NCI-H69 (cell line): ENCODE measurements around the gene PPP1R13B.

Experiments
- DNase-seq: peaks from one replicate; lab custom pipeline; 2025; lab: John Stamatoyannopoulos, UW

The PPP1R13B gene

DNA sequence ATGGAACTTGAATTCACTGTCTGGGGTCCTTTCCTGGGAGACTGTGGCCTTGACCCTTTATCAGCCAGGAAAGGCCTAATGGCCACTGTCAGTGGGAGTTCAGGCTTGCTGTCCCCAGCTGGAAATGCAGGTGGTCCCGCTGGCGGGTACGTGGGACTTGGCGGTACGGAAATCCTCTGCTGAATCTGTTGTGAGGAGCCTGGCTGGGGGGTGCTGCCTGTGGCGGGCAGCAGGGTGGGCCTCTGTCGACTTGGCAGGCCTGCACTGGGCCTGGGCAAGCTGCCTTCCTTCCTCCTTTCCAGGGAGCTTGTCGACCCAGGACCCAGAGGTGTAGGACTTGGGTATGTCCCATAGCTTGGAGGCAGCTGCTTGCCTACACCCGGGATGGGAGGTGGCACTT lies 105.5 kb downstream of the PPP1R13B start:
- DNase-seq = no peak

DNA sequence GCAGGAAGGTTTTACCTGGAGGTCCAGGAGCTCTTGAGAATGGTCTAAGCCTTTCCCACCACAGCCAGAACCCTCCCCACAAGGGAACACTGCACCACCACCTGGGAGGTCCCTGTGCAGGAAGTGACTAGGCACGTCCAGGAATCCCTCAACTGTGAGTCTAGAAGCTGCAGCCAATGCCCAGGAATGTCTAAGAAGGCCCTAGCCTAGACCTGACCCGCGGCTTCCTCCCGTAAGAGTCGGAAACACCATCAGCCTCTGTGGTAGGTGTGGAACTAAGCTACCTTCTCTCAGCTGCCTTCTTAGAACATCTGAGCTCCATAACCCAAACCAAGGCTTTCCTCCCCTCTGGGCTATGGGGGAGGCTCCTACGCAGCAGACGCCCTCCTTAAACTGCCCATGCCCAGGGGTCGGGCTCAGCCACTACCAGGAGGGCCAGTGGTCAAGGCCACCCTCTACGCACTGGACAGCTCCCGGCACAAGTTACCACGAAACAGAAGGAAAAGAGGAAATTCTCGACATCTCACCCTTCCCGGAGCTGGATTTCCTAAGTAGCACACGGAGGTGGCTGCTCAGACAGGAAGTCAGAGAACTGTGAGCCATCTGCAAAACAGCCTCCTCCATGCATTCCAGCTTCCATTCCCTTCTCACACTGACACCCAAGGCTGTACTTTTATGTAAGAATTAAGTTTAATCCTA lies 106.2 kb downstream of the PPP1R13B start:
- DNase-seq = no peak

DNA sequence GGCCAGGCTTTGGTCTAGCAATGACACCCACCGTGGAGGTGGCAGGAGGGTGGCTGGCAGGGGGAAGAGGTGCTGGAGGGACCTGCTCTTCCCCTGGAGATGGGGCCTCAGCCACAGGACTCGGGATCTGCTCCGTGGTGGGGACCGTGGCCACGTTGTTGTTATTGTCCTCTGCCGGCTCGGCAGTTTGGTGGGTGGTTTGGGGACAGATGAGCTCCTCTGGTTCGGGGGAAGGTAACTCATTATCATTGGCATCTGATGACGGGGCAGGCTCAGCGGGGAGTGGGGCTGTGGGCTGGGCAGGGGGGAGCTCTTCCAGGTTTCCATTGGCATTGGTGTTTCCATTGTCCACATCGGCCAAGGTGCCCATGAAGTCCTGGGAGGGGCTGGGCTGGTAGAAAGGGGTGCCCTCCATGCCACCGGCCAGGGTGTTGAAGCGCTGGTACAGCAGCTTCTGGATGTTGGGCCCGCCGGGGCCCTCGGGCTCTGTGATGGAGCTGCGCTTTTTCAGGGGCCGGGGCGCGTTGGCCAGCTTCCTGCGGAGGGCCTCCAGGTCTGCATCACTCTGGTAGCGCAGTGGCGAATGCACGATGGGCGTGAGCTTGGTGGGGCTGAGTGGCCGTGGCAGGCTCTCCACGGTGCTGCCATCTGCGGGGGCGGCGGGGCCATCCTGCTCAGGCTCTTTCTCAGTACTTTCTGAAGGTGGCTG lies 107.4 kb downstream of the PPP1R13B start:
- DNase-seq = no peak

DNA sequence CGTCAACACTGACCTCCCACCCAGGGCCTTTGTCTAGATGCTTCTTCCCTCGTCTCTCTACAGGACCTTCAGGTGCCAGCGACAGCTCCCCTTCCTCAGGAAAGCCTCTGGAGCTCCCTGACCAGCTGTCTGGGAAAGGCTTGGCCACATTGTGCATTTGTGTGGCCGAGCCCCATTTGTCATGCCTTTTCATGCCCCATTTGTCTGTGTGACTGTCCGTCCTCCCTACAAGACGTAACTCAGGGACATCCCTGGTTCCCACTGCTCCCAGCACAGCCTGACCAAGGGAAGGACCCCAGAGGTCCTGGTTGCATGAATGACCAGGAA lies 107.9 kb downstream of the PPP1R13B start:
- DNase-seq = no peak

DNA sequence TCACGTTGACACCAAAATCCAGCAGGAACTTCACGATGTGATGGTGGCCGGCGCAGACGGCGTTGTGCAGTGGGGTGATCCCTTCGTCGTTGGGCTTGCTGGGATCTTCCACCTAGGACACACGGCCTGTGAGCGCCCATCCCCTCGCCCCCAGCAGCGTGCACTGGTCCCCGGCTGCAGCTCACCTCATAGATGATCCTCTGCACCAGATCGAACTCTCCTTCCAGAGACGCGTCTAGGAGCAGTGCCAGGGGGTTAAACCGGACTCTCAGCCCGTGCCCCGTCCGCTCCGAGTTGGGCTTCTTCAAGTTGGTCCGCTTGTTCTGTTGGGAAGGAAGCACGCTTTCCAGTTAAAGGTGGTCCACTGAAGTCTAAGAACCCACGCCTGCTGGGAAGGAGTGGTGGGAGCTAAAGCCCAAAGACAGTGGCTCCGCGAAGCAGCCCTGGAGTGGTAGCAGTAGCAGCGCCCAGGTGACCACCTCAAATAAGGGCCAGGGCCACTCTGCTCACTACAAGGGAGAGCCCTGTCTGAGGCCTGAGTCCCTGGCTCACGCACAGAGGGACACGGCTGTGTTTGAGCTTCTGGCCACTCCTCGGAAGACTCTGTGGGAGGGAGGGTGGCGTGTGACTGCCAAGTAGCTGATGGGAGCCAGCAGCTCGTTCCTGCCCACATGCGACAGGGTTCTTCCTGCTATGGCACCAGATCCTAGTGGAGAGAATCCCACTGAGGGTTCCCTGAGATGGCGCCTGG lies 108.5 kb downstream of the PPP1R13B start:
- no peak for DNase-seq

DNA sequence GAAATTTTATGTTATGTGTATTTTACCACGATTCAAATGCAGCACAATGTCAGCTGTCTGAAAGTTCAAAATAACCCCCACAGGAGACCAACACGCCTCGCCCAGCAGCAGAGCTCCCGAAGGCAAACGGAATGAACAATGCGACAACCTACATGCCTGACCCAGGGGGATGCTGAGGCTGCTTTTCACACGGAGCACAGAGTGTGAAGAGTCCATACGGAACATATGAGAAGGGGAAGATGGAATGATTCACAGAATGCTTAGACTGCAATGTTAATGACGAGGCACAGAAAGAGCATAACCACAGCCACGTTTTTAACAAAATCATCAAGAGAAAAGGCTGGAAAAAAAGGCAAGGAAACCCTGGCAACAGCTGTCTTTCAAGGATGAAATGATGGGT lies 109.2 kb downstream of the PPP1R13B start:
- no peak for DNase-seq

DNA sequence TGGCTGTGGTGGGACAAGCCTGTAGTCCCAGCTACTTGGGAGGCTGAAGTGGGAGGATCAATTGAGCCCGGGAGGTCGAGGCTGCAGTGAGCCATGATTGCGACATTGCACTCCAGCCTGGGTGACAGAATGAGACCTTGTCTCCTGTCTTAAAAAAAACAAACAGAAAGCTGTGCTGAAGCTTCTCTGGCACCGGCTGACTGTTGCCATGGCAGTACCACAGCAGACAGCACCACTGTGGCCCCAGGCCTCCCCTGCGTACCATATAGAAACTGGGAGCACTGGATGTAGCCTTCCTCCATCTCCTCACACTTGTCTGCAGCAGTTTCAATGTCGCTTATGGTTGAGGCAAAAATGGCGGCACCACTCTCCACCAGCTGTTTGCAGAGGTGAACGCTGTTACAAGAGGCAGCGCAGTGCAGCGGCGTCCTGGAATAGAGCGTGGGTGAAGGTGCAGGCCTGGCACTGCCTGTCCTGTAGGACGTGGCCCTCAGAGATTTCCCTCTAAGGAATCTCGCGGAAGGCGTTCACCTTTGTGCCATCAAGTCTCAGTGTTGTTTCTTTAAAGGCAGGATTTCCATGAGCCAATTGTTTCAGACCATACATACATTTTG lies 109.8 kb downstream of the PPP1R13B start:
- DNase-seq = no peak

DNA sequence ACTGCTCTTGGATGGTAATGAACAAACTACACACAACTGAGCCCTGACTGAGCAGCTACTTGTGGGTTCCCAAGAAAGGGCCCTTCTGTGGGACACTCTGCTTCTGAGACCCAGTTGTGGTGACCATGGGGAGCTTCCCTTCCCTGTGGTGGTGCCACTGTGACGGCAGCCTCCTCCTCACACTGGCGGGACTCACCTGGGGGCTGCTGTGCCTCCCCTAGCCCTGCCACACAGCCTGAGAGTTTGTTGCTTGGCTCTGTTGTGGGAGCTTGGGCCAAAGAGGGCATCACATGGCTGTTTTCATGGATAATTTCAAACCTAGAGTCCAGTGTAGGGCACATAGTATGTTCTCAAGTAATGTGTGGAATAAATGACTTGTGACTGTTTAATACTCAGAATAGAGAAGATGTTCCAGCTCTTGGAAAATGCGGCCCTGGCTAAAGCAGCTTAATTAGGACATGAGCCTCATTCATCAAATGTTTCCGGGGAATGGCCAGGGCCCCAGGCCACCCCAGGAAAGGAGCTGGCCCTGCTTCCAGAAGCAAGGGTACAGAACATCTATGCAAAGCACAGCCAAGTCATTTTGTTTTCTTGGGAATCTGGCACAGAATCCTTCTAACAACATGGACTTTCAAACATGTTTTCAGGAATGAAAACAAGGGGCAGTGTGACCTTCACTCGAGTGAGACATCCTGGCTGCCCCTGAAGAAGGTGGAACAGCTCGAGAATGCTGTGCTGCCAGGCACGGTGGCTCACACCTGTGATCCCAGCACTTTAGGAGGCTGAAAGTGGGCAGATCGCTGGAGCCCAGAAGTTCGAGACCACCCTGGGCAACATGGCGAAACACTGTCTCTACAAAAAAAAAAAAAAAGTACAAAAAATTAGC lies 110.6 kb downstream of the PPP1R13B start:
- DNase-seq = no peak

DNA sequence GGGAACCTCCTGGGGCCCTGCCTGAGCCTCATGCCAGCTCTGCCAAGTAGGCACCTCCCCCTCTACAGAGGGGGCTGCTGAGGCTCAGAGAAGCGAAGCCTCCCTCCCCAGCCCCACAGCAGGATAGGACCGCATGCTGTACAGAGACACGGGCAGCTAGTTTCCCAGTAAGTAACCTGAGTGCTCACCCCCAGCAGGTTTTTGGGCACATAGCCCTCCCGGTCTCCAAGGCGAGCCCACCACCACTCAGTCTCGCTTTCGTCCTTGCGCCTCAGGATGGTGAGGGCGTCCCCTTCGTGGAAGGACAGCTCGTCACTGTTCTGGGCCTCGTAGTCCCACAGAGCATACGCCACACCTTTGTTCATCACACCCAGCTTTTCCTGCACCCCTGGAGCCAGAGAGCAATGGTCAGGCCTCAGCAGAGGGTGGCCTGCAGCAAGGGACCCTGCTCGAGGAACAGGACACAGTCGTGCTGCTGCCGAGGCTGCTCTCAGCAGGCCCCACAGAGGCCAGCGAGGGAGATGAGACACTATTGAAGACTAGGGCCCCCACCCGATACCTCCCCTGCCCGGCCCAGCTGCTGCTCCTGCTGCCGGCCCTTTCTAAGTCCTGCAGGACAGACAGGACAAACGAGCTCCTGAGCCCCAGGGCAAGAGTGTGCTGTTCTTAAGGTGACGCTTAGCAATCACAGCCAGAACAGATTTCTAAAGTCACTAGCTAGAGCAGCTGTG lies 111.4 kb downstream of the PPP1R13B start:
- DNase-seq = no peak

DNA sequence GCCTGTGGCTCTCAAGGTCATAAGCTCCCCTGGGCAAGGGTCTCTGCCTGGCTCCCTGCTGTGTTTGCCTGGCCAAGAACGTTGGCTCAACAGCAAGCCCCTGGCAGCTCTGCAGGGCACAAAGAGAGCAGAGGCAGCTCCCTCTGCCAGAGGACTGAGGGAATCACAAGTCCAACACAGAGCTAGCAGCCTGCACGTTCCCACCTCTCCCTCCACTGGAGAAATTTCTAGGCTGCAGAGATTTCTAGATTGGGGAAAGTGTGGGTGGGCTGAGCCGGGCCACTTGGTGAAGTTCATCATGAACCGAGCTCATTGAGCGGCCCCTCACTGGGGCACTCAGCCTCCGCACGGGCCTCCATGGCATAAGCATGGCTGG lies 111.9 kb downstream of the PPP1R13B start:
- no peak for DNase-seq

DNA sequence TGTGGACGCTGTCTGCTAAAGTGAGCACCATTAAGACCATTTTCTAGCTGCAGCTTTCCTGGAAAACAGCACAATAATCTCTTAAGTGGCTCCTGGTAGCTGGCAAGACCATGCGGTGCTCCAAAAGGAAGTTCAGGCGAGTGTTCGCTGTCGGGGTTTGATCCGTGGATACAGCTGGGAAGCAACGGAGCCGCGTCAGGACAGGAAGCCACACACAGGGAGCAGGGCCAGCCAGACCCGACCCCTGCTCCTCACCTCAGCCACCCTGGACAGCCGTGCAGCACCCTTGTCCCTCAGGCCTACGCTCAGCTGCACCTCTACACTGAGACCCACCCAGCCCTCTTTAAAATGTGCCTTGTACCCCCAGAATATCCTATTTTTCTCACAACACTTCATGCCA lies 112.4 kb downstream of the PPP1R13B start:
- no peak for DNase-seq

DNA sequence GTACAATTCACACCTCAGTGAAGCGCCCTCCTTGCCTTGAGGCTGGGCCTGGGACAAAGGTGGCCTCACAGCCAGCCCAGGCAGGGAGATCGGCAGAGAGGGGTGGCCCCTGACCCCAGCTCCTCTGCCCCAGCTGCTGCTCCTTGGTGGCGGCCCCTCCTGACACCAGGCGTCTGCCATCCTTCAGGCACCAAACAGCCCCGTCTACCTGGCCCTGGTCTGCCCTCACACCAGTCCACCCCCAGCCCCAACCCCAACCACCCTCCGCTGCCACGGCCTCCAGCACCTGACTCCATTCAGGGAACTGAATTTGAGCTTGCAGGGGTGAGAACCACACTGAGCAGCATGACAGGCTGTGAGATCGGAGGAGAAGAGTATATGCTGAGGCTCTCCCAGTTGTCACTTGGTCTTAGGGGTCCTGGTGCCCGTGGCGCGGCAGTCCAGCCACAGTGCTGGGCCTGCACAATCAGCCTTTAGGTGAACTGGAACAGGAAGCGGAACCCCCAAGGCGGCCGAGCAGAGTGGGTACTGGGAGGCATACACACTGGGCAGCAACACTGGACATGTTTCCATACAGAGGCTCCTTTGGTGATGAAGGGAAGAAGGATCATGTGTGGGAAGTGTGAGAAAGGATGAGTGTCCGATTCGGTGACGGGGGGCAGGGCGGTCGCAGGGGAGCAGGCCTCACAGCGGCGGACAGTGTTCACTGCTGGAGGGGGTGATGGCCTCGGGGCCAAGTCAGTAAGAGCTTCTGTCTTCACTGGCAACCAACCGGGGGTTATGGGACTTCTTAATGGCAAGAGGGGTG lies 113.1 kb downstream of the PPP1R13B start:
- DNase-seq = no peak

DNA sequence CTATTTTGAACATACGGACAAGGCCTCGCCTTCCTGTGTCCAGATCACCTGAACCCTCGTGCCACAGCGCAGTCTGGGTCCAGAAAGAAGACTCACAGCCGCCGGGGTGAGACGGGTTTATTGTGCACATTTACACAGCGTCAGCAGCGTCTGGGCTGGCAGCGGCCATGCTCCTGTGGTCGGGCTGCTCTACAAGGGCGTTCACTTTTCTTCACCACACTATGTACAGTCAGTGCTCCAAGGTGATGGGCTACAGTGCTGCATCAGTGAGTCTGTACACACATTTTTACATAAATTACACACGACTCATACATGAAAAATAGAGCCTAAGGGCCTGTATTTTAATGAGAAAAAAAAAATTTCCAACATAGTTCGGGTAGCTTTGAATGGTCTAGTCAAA lies 113.7 kb downstream of the PPP1R13B start:
- DNase-seq = no peak

DNA sequence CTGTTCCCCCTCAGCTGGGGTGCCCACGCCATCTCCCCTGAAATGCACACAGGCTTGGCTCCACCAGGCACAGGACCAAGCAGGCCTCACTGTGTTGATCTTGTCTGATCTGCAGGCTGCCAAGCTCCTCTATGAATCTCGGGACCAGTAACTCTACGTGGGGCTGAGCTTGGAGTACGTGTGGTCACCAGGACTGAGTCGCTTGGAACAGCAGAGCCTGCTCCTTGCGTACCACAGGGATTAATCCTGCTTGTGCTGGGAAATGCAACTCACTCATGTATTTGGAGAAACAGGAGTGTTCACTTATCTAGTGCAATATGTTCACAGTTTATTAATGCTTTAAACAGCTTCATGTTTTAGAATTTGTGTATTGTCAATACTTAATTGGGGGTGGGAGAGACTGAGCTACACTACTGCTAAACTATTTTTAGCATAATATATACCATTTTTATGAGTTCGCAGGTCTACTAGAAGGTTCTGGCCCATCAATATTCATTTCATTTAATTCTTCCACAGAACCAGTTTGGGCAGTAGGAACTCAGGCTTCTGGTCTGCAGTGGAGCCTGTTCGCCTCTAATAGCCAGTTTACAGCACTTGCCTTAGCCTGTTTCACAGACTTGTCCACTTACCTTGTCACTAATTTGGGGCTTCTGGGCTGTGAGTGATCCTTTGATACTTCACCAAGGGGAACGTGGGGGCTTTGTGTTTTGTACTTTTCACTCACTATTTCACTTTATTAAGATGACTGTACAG lies 114.3 kb downstream of the PPP1R13B start:
- DNase-seq = no peak

DNA sequence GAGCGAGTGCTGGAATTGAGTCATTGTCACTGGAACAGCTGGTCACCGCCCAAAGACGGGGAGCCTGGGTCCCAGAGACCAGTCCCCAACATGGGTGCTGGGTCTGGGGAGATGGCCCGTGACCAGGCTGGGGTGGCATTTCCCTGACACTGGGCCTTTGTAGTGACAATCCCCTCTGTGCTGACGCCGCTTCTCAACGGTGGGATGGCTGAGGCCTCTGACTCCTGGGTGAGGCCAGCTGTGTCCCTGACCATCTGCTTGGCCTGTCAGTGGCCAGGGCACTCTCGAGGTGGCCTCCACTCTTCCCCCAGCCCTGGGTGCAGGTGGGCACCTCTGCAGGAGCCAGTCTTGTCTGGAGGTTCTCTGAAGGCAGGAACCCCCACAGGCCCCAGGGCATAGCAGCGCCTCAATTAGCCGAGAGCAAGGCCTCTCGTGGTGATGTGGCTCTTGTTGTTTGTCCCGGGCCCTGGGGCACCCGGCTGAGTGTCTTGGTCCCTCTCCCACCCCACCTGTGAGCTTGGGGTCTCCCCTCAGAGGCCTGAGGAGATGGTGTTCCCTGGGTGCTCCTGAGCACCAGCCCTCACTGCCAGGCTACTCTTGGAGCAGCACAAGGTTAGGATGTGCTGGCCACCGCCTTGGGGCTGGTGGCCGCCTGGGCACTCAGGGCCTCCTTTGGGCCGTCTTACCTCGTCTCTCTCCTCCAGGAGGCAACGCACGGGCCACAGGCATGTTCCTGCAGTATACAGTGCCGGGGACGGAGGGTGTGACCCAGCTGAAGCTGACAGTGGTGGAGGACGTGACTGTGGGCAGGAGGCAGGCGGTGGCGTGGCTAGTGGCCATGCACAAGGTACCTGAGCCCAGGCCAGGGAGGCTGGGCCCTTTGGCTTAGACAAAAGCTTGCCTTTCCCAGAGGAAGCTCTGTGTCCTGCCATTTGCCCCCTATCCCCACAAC lies 115.2 kb downstream of the PPP1R13B start:
- no peak for DNase-seq

DNA sequence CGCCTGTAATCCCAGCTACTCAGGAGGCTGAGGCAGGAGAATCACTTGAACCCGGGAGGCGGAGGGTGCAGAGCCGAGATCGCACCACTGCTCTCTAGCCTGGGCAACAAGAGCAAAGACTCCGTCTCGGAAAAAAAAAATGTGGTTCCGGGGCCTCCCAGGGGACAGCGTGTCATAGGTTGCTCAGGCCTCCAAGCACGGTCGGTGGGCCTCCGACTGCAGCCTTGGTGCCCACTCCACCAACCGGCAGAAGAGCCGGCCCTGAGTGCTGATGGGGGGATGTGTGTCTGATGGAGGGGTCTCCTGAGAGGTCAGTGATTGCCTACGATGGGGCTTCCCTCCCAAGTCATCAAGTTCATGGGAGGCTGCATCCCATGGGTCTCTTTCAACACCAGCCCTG lies 115.9 kb downstream of the PPP1R13B start:
- DNase-seq = no peak

DNA sequence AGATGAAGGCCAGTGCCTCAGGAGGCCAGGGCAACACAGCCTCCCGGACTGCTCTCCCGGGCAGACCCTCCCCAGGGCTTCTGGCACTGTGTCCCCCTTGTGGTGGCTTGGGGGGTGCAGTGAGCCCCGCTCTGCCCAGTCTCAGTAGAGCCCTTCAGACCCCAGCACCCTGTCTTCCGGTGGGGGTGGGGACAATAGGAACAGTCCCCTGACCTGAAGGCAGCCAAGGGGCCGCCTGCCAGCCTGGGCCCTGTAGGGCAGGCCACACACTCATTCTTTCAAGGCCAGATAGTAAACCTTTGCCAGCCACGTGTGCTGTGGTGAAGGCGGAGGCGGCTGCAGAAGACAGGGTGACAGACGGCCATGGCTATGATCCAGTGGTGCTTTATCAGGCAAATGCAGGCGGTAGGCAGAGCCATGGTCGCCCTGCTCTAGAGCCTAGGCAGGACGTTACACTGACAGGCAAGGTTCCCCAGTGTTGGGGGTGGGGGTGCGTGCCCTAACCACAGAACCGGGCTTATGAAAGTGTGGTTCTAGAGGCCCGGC lies 116.8 kb downstream of the PPP1R13B start:
- no peak for DNase-seq
